Panc1 (cell line): Measurements from ENCODE around the gene MYO1F. TPM values are rescaled to one million over a fixed set of nuclear protein-coding genes. Genes with fewer than 3 reads are reported as not detected.

ENCODE experiments used
- ATAC-seq: fragments of 200-7000 bp; cut with Tn5 transposase; 2 replicates; pipeline ENCODE4 v1.9.1; 2020; ENCODE audit warnings: mild to moderate bottlenecking, moderate library complexity
- BruUV-seq: library from RNA; stranded (reverse); fragments of 400-500 nt; replicated peaks from 2 replicates; lab custom pipeline; 2021; lab: Mats Ljungman, UMichigan
- CTCF ChIA-PET: fragments of 300-600 bp; sonication (Branson Sonifier 250); formaldehyde crosslinking; loops from one replicate; lab custom pipeline; 2022; ENCODE audit warnings: antibody characterized with exemption; lab: Charles Lee
- POLR2A ChIA-PET: fragments of 300-600 bp; sonication (Branson Sonifier 250); formaldehyde crosslinking; loops from one replicate; lab custom pipeline; 2022; ENCODE audit warnings: antibody characterized with exemption; lab: Charles Lee
- DNase-seq: peaks from one replicate; pipeline ENCODE4 v3.0.0-alpha.2; 2010; ENCODE audit warnings: low read depth, low spot score
- H3K27ac ChIP-seq: 2 replicates; pipeline ENCODE4 v1.5.1; 2011; ENCODE audit warnings: mild to moderate bottlenecking, low read length, inconsistent platforms
- H3K27me3 ChIP-seq: fragments of 200-500 bp; sonication (Bioruptor generic); 2 replicates; pipeline ENCODE4 v1.6.0; 2014; ENCODE audit warnings: low read length, inconsistent platforms; ENCODE audit not compliant: control insufficient read depth, insufficient read depth
- H3K36me3 ChIP-seq: fragments of 200-500 bp; sonication (Bioruptor generic); 2 replicates; pipeline ENCODE4 v1.5.1; 2014; ENCODE audit warnings: inconsistent platforms, mild to moderate bottlenecking, low read length, moderate library complexity; ENCODE audit not compliant: control insufficient read depth, insufficient read depth
- H3K4me1 ChIP-seq: 2 replicates; pipeline ENCODE4 v1.5.1; 2011; ENCODE audit warnings: inconsistent platforms, mild to moderate bottlenecking, low read length, moderate library complexity; ENCODE audit not compliant: control insufficient read depth, insufficient read depth
- H3K4me3 ChIP-seq, 2 experiments: 2 replicates each; pipeline ENCODE4 v1.5.1; 2011 to 2012; ENCODE audit warnings: low read depth in 2 of 2, low read length in 2 of 2, mild to moderate bottlenecking in 2 of 2, inconsistent platforms in 1 of 2, moderate library complexity in 1 of 2
- H3K9me3 ChIP-seq: fragments of 200-500 bp; sonication (Bioruptor generic); 2 replicates; pipeline ENCODE4 v1.5.1; 2014; ENCODE audit warnings: low read depth, mild to moderate bottlenecking, inconsistent platforms, low read length, moderate library complexity; ENCODE audit not compliant: control insufficient read depth, insufficient read depth
- POLR2AphosphoS5 ChIP-seq: IDR thresholded peaks from 2 replicates; pipeline ENCODE4 v1.6.1; 2012; ENCODE audit warnings: mild to moderate bottlenecking, low read depth, low read length, moderate library complexity
- REST ChIP-seq, 2 experiments: IDR thresholded peaks; 2 replicates each; pipeline ENCODE4 v1.6.1; 2011 to 2012; ENCODE audit warnings: low read depth in 2 of 2, control low read depth in 1 of 2, low read length in 1 of 2, mild to moderate bottlenecking in 1 of 2, moderate library complexity in 1 of 2; ENCODE audit not compliant: insufficient read depth in 1 of 2
- SIN3A ChIP-seq: IDR thresholded peaks from 2 replicates; pipeline ENCODE4 v1.6.1; 2012; ENCODE audit warnings: low read depth, mild to moderate bottlenecking, low read length, moderate library complexity, borderline replicate concordance; ENCODE audit not compliant: insufficient read depth
- TCF7L2 ChIP-seq: IDR thresholded peaks from 2 replicates; pipeline ENCODE4 v1.6.1; 2011; ENCODE audit warnings: mild to moderate bottlenecking, low read depth, low read length, inconsistent platforms
- in situ Hi-C: cut with HindIII; loops from 2 replicates; pipeline ENCODE4 v1.10.0; 2016; ENCODE audit warnings: low sequenced_read_pairs, low pct_unique_long_range_greater_than_20kb
- intact Hi-C: fragments of 100-400 bp; cut with micrococcal nuclease; formaldehyde crosslinking; loops from one replicate; pipeline ENCODE4 v1.10.0; 2022; ENCODE audit not compliant: unreplicated experiment
- total RNA-seq: library from RNA; stranded (reverse); gene quantifications from one replicate; pipeline ENCODE4 v1.2.1, GENCODE V29; 2021; ENCODE audit not compliant: unreplicated experiment
- TF ChIP-seq, protein P1 (sequence below): fragments of 450-650 bp; IDR thresholded peaks from 2 replicates; pipeline ENCODE4 v1.5.1; 2017; ENCODE audit warnings: mild to moderate bottlenecking

MYO1F gene
- total RNA-seq, 1 experiment from 2014 or later = 0.33 TPM

- Histone ChIP-seq H3K27me3 (no peaks in the 10 kb centered on the region), H3K4me1 (peaks cover 12% of the 10 kb centered on the region), H3K4me3 (no peak overlapping the region), H3K9me3 (no peaks in the 10 kb centered on the region), H3K36me3 (no peaks in the 10 kb centered on the region), H3K27ac (no peak overlapping the region)
- CTCF ChIA-PET = no interaction called here
- in situ Hi-C loops = no loop called here
- intact Hi-C loops = no loop called here
- DNase-seq (no peak), ATAC-seq (no peak)
- TF ChIP-seq REST (IDR thresholded peaks at IDR 0.05; ENCODE audit: insufficient read depth in 1 of 2, low read depth in 2 of 2, low read length in 1 of 2) (no peak), TCF7L2 (no peak), POLR2AphosphoS5 (no peak), SIN3A (no peak)
- TF ChIP-seq, protein P1, sequence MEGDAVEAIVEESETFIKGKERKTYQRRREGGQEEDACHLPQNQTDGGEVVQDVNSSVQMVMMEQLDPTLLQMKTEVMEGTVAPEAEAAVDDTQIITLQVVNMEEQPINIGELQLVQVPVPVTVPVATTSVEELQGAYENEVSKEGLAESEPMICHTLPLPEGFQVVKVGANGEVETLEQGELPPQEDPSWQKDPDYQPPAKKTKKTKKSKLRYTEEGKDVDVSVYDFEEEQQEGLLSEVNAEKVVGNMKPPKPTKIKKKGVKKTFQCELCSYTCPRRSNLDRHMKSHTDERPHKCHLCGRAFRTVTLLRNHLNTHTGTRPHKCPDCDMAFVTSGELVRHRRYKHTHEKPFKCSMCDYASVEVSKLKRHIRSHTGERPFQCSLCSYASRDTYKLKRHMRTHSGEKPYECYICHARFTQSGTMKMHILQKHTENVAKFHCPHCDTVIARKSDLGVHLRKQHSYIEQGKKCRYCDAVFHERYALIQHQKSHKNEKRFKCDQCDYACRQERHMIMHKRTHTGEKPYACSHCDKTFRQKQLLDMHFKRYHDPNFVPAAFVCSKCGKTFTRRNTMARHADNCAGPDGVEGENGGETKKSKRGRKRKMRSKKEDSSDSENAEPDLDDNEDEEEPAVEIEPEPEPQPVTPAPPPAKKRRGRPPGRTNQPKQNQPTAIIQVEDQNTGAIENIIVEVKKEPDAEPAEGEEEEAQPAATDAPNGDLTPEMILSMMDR = no peak
- POLR2A ChIA-PET = no interaction called here
- no TSS peak for BruUV-seq
Measured at GRCh38 chr19:8612807-8613171, 35.5 kb upstream of the MYO1F start.

- no peak for DNase-seq
- Histone ChIP-seq H3K27ac (peak overlapping the region; percentile 17; the same call in 1 of the 2 replicates), H3K27me3 (no peaks in the 10 kb centered on the region), H3K4me3 (no peak overlapping the region), H3K36me3 (no peaks in the 10 kb centered on the region), H3K4me1 (peaks cover 12% of the 10 kb centered on the region), H3K9me3 (no peaks in the 10 kb centered on the region)
- in situ Hi-C loops (no loop called here), intact Hi-C loops (no loop called here)
- BruUV-seq = no TSS peak
- ChIA-PET POLR2A (interaction anchor here (0.6 kb wide), 1 partner anchor 438 kb away, joined by 3 read pairs; no protein-coding TSS in a partner anchor), CTCF (interaction anchor here (0.7 kb wide), 1 partner anchor 126 kb away, joined by 8 read pairs; no protein-coding TSS in a partner anchor)
- TF ChIP-seq POLR2AphosphoS5 = no peak
- TF ChIP-seq SIN3A = no peak
- TF ChIP-seq TCF7L2 = no peak
- TF ChIP-seq REST (IDR thresholded peaks at IDR 0.05; ENCODE audit: insufficient read depth in 1 of 2, low read depth in 2 of 2, low read length in 1 of 2) = no peak; a peak in 1 of 4 replicates
- ATAC-seq = peak; percentile 28
Measured at GRCh38 chr19:8611877-8612806, 34.9 kb upstream of the MYO1F start.
